ENCODE results near the gene MNT. TPM values are rescaled to one million over a fixed set of nuclear protein-coding genes. Genes with fewer than 3 reads are reported as not detected.

Gene MNT
- total RNA-seq, 1 experiment from 2014 or later: 38.9 TPM

DNA sequence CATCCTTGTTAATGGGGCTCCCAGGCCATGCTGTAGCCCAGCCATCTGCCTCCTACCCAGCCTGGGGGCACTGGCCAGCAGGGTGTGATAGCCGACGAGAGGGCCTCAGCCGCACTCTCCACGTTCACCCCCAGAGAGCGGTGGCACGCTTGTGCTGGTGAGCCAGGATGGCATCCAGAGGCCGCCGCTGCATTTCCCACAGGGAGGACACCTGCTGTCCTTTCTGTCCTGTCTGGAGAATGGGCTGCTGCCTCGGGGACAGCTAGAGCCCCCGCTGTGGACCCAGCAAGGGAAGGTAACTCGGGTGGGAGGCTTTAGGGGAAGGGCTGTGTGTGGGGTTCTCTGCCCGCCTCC is 36.1 kb downstream of the MNT start:
- Histone ChIP-seq H4K8ac (replicated peaks; ENCODE audit: insufficient read length, low read depth, low read length) (no peak overlapping the region), H3K4me2 (ENCODE audit: insufficient read depth, insufficient read length, low read length) (no peak overlapping the region), H2AFZ (ENCODE audit: low read length) (no peak overlapping the region), H4K20me1 (ENCODE audit: control insufficient read depth, insufficient read depth, insufficient read length) (no peaks in the 10 kb centered on the region), H3K79me2 (ENCODE audit: insufficient read depth, low read length) (no peaks in the 10 kb centered on the region), H3K9ac (ENCODE audit: extremely low read depth, insufficient read length, low read length) (no peak overlapping the region), H3K79me1 (ENCODE audit: insufficient read depth, low read depth, low read length, poor library complexity, severe bottlenecking) (no peaks in the 10 kb centered on the region), H3K4ac (ENCODE audit: low read depth, low read length) (no peak overlapping the region), H2BK120ac (ENCODE audit: low read depth, low read length, poor library complexity, severe bottlenecking) (no peak overlapping the region), H4K91ac (ENCODE audit: insufficient read length, low read depth, low read length) (no peak overlapping the region), H2BK15ac (ENCODE audit: low read depth, low read length) (no peak overlapping the region), H2BK5ac (ENCODE audit: insufficient read length, low read length) (no peak overlapping the region), H3K27ac (ENCODE audit: insufficient read length, low read depth, low read length) (no peak overlapping the region), H2BK20ac (ENCODE audit: low read depth, low read length, poor library complexity, severe bottlenecking) (no peak overlapping the region), H3K23me2 (ENCODE audit: insufficient read length, low read depth, low read length, poor library complexity, severe bottlenecking) (no peaks in the 10 kb centered on the region), H3K27me3 (ENCODE audit: insufficient read depth, low read length) (no peaks in the 10 kb centered on the region), H2BK12ac (ENCODE audit: insufficient read length, low read depth, low read length) (no peak overlapping the region), H3T11ph (ENCODE audit: low read length) (no peak overlapping the region), H3K9me3 (ENCODE audit: control insufficient read depth, low read depth, low read length) (no peaks in the 10 kb centered on the region), H2AK5ac (ENCODE audit: insufficient read length, low read length) (no peak overlapping the region), H3K56ac (ENCODE audit: insufficient read length, low read depth, low read length) (no peak overlapping the region), H3K23ac (ENCODE audit: insufficient read length, low read depth, low read length) (no peak overlapping the region), H4K5ac (ENCODE audit: insufficient read length, low read depth, low read length) (no peak overlapping the region), H3K4me1 (ENCODE audit: insufficient read depth, low read length) (no peaks in the 10 kb centered on the region), H3K14ac (ENCODE audit: insufficient read depth, low read length) (no peak overlapping the region), H3K18ac (ENCODE audit: insufficient read length, low read depth, low read length) (no peak overlapping the region)
- H3K9me3 Mint-ChIP-seq: no peaks in the 10 kb centered on the region
- H3K36me3 Mint-ChIP-seq (ENCODE audit: insufficient read depth in 1 of 3, low read depth in 3 of 3): peaks cover 4 to 18% (median 8%) of the 10 kb centered on the region in 3 experiments; a peak in 6 of 7 replicates
- no peak overlapping the region for H3K4me3 Mint-ChIP-seq
- no peak overlapping the region for H3K27ac Mint-ChIP-seq
- WGBS (ENCODE audit: extremely low coverage, insufficient read length, low lambda C conversion rate): no CpG with 5 or more reads among the region's 12 CpGs
- peaks cover 8 to 10% of the 10 kb centered on the region in 2 experiments for H3K4me1 Mint-ChIP-seq
- no peak for DNase-seq
- no peak for TF ChIP-seq CTCF (conservative IDR thresholded peaks at IDR 0.05)
- H3K27me3 Mint-ChIP-seq (ENCODE audit: low read depth): peaks cover 3% of the 10 kb centered on the region; the same call in 1 of the 2 replicates

Measured in H9 (cell line).